CMK (cell line): ENCODE data around the gene NHSL2.

Source experiments
- DNase-seq: peaks from one replicate; pipeline ENCODE4 v3.0.0-alpha.2; 2010; ENCODE audit warnings: low read depth

NHSL2 gene

GRCh38 chrX:72020204-72020603 is 109.6 kb downstream of the NHSL2 start:
- no peak for DNase-seq

GRCh38 chrX:72020788-72021187 is 110.1 kb downstream of the NHSL2 start:
- DNase-seq: no peak

- no peak for DNase-seq
Measured at GRCh38 chrX:72021975-72022374, 111.3 kb downstream of the NHSL2 start.

GRCh38 chrX:72023071-72023470 is 112.4 kb downstream of the NHSL2 start:
- DNase-seq: no peak

GRCh38 chrX:72025236-72025770 is 114.7 kb downstream of the NHSL2 start:
- DNase-seq: no peak

GRCh38 chrX:72026341-72027023 is 115.8 kb downstream of the NHSL2 start:
- no peak for DNase-seq

- no peak for DNase-seq
Measured at GRCh38 chrX:72027024-72027913, 116.6 kb downstream of the NHSL2 start.

- DNase-seq: no peak
Measured at GRCh38 chrX:72027914-72028307, 117.3 kb downstream of the NHSL2 start.

GRCh38 chrX:72028701-72029470 is 118.2 kb downstream of the NHSL2 start:
- no peak for DNase-seq

- no peak for DNase-seq
Measured at GRCh38 chrX:72029483-72030411, 119.1 kb downstream of the NHSL2 start.

- DNase-seq: no peak
Measured at GRCh38 chrX:72030431-72030830, 119.8 kb downstream of the NHSL2 start.

GRCh38 chrX:72031118-72031517 is 120.5 kb downstream of the NHSL2 start:
- DNase-seq: no peak

- DNase-seq: no peak
Measured at GRCh38 chrX:72031634-72032033, 121.0 kb downstream of the NHSL2 start.

GRCh38 chrX:72037601-72038000 is 127.0 kb downstream of the NHSL2 start:
- DNase-seq: no peak

- no peak for DNase-seq
Measured at GRCh38 chrX:72038016-72038415, 127.4 kb downstream of the NHSL2 start.

GRCh38 chrX:72038868-72039267 is 128.2 kb downstream of the NHSL2 start:
- DNase-seq: no peak

- DNase-seq: no peak
Measured at GRCh38 chrX:72040506-72040905, 129.9 kb downstream of the NHSL2 start.

- DNase-seq: no peak
Measured at GRCh38 chrX:72041176-72041575, 130.5 kb downstream of the NHSL2 start.

GRCh38 chrX:72041871-72042851 is 131.5 kb downstream of the NHSL2 start:
- no peak for DNase-seq

- no peak for DNase-seq
Measured at GRCh38 chrX:72042852-72043248, 132.2 kb downstream of the NHSL2 start.
